ENCODE measurements around the gene CHMP4B. TPM values are rescaled to one million over a fixed set of nuclear protein-coding genes. Genes with fewer than 3 reads are reported as not detected.

CHMP4B gene
- total RNA-seq, 4 donors from 2014 or later: 62.1 to 95.8 (median 74.8) TPM

GRCh38 chr20:33832103-33832804 lies 21.1 kb downstream of the CHMP4B start:
- peak in 1 of 2 donors; percentile 55 for DNase-seq (ENCODE audit: low spot score in 2 of 2)
- Histone ChIP-seq H3K4me3 (no peak overlapping the region), H3K36me3 (no peaks in the 10 kb centered on the region), H3K27me3 (no peaks in the 10 kb centered on the region), H3K9me3 (no peaks in the 10 kb centered on the region), H3K27ac (no peak overlapping the region), H3K4me1 (peaks cover 76% of the 10 kb centered on the region)
- TF ChIP-seq POLR2AphosphoS5 (IDR thresholded peaks at IDR 0.05): no peak
- no peak for TF ChIP-seq EP300 (IDR thresholded peaks at IDR 0.05)
- TF ChIP-seq, protein P1, sequence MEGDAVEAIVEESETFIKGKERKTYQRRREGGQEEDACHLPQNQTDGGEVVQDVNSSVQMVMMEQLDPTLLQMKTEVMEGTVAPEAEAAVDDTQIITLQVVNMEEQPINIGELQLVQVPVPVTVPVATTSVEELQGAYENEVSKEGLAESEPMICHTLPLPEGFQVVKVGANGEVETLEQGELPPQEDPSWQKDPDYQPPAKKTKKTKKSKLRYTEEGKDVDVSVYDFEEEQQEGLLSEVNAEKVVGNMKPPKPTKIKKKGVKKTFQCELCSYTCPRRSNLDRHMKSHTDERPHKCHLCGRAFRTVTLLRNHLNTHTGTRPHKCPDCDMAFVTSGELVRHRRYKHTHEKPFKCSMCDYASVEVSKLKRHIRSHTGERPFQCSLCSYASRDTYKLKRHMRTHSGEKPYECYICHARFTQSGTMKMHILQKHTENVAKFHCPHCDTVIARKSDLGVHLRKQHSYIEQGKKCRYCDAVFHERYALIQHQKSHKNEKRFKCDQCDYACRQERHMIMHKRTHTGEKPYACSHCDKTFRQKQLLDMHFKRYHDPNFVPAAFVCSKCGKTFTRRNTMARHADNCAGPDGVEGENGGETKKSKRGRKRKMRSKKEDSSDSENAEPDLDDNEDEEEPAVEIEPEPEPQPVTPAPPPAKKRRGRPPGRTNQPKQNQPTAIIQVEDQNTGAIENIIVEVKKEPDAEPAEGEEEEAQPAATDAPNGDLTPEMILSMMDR (IDR thresholded peaks at IDR 0.05): no peak
- no peak for TF ChIP-seq POLR2A (IDR thresholded peaks at IDR 0.05)
- WGBS: 34% methylated on average over 11 of the region's 11 CpGs

DNA sequence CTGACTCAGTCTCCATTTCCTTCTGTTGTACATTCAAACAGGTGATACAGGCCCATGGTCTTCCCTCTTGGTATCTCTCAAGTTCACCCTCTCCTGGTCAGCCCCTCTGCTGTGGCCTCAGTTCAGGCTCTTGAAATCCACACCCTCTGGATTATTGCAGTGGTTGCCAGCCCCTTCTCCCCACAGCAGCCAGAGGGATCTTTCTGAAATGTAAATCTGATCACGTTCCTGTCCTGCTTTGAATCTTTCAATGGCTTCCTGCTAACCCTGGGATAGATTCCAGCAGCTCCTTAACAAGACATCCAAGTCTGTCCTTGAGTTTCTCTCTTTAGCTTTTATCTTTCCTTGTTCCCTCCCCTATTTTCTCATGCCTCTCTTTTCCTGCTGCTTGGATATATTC lies 22.2 kb downstream of the CHMP4B start:
- WGBS: 16% methylated on average over 1 of the region's 1 CpG
- H3K4me1 ChIP-seq: peaks cover 76% of the 10 kb centered on the region
- H3K9me3 ChIP-seq: no peaks in the 10 kb centered on the region
- TF ChIP-seq, protein P1 (IDR thresholded peaks at IDR 0.05): no peak
- TF ChIP-seq POLR2A (IDR thresholded peaks at IDR 0.05): no peak
- TF ChIP-seq EP300 (IDR thresholded peaks at IDR 0.05): no peak
- no peak for TF ChIP-seq POLR2AphosphoS5 (IDR thresholded peaks at IDR 0.05)
- no peak overlapping the region for H3K4me3 ChIP-seq
- DNase-seq (ENCODE audit: low spot score in 2 of 2): peak in 1 of 2 donors; percentile 21
- H3K36me3 ChIP-seq: no peaks in the 10 kb centered on the region
- no peaks in the 10 kb centered on the region for H3K27me3 ChIP-seq
- no peak overlapping the region for H3K27ac ChIP-seq

- H3K27ac ChIP-seq: no peak overlapping the region
Measured at GRCh38 chr20:33835615-33836172, 24.5 kb downstream of the CHMP4B start.

GRCh38 chr20:33836277-33836676 lies 25.1 kb downstream of the CHMP4B start:
- WGBS: 84% methylated on average over 2 of the region's 2 CpGs
- Histone ChIP-seq H3K4me1 (peaks cover 77% of the 10 kb centered on the region), H3K27me3 (no peaks in the 10 kb centered on the region), H3K9me3 (no peaks in the 10 kb centered on the region), H3K27ac (no peak overlapping the region), H3K36me3 (no peaks in the 10 kb centered on the region), H3K4me3 (no peak overlapping the region)
- TF ChIP-seq POLR2AphosphoS5 (IDR thresholded peaks at IDR 0.05): no peak
- TF ChIP-seq, protein P1 (IDR thresholded peaks at IDR 0.05): no peak
- TF ChIP-seq EP300 (IDR thresholded peaks at IDR 0.05): no peak
- TF ChIP-seq POLR2A (IDR thresholded peaks at IDR 0.05): no peak
- DNase-seq (ENCODE audit: low spot score in 2 of 2): no peak

More at GRCh38 chr20:33835615-33836172, 24.5 kb downstream of the CHMP4B start:
- no peaks in the 10 kb centered on the region for H3K9me3 ChIP-seq
- DNase-seq (ENCODE audit: low spot score in 2 of 2): peak in 1 of 2 donors; percentile 77
- H3K4me3 ChIP-seq: no peak overlapping the region
- TF ChIP-seq POLR2A (IDR thresholded peaks at IDR 0.05) (no peak), EP300 (IDR thresholded peaks at IDR 0.05) (no peak), POLR2AphosphoS5 (IDR thresholded peaks at IDR 0.05) (no peak)
- TF ChIP-seq, protein P1 (IDR thresholded peaks at IDR 0.05): no peak
- H3K27me3 ChIP-seq: no peaks in the 10 kb centered on the region
- peaks cover 75% of the 10 kb centered on the region for H3K4me1 ChIP-seq
- H3K36me3 ChIP-seq: no peaks in the 10 kb centered on the region
- 79% methylated on average over 9 of the region's 9 CpGs for WGBS

DNA sequence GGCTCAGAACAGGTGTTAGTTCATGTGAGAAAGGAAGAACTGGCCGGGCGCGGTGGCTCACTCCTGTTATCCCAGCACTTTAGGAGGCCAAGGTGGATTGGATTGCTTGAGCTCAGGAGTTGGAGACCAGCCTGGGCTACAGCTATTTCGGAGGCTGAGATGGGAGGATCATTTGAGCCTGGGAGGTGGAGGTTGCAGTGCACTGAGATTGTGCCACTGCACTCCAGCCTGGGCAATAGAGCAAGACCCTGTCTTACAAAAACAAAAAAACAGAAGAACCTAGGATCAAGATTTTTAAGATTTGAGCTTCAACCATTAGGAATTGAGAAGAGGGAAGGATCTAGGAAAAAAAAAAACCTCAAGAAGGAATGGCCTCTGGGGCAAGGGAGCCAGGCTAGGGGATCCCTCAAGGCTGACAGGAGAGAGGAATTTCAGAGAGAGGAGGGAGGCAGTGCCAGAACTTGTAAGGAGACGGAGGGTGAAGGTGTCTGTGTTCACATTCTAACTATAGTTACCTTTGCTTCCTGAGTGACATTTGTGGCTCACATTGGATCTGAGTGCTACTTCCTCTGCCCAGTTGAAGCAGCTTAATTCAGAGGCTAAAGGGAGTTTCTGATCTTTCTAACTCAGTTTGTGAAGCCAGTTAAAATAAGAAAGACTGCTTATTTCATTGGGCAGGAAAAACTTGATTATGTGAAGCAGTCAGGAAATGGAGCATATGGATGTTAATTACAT lies 26.1 kb downstream of the CHMP4B start:
- peaks cover 77% of the 10 kb centered on the region for H3K4me1 ChIP-seq
- TF ChIP-seq POLR2A (IDR thresholded peaks at IDR 0.05): no peak
- TF ChIP-seq POLR2AphosphoS5 (IDR thresholded peaks at IDR 0.05): no peak
- TF ChIP-seq, protein P1 (IDR thresholded peaks at IDR 0.05): no peak
- TF ChIP-seq EP300 (IDR thresholded peaks at IDR 0.05): no peak
- H3K4me3 ChIP-seq: no peak overlapping the region
- DNase-seq (ENCODE audit: low spot score in 2 of 2): no peak
- 91% methylated on average over 5 of the region's 5 CpGs for WGBS
- no peak overlapping the region for H3K27ac ChIP-seq
- H3K9me3 ChIP-seq: no peaks in the 10 kb centered on the region
- no peaks in the 10 kb centered on the region for H3K36me3 ChIP-seq
- H3K27me3 ChIP-seq: no peaks in the 10 kb centered on the region
